ENCODE data around the gene DNAI1. TPM values are rescaled to one million over a fixed set of nuclear protein-coding genes. Genes with fewer than 3 reads are reported as not detected.

Gene DNAI1
- total and polyA plus RNA-seq, 10 of the 15 experiments (the other 5 are each of a cell fraction or from before 2014, with no cell fraction given), result not detected

DNA sequence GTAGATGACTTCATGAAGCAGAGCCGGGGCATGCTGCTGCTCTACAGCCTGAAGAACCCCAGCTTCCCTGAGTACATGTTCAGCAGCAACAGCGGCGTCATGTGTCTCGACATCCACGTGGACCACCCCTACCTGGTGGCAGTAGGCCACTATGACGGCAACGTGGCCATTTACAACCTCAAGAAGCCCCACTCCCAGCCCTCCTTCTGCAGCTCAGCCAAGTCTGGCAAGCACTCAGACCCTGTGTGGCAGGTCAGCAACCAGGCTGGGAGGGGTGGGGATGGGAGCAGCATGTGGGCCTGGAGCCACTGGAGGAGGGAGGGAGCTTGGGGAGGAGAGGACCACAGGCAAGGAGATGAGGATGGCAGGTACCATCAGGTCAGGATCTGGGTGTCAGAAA, 48.0 kb downstream of the DNAI1 start:
- Histone ChIP-seq H3K4me3 (no peak overlapping the region), H2AFZ (ENCODE audit: control insufficient read depth, low read depth, low read length) (no peak overlapping the region), H3K36me3 (ENCODE audit: control insufficient read depth in 2 of 2, insufficient read depth in 2 of 2, low read length in 1 of 2) (no peaks in the 10 kb centered on the region; a peak in 1 of 4 replicates), H4K20me1 (ENCODE audit: control insufficient read depth, insufficient read depth) (no peaks in the 10 kb centered on the region; the same call in 1 of the 2 replicates), H3K27ac (ENCODE audit: control insufficient read depth, insufficient read depth) (no peak overlapping the region), H3K9me3 (replicated peaks; ENCODE audit: control insufficient read depth, insufficient read depth, low read length) (no peaks in the 10 kb centered on the region), H3K27me3 (replicated peaks in 1 of 2; ENCODE audit: control insufficient read depth in 2 of 2, insufficient read depth in 2 of 2, low read length in 1 of 2) (peaks cover 2 to 10% of the 10 kb centered on the region in 2 experiments; a peak in 3 of 4 replicates), H3K9ac (ENCODE audit: control insufficient read depth, insufficient read depth, low read length) (no peak overlapping the region), H3K79me2 (ENCODE audit: control insufficient read depth, insufficient read depth, low read length) (no peaks in the 10 kb centered on the region), H3K4me1 (ENCODE audit: control insufficient read depth, insufficient read depth, low read length) (no peaks in the 10 kb centered on the region), H3K4me2 (ENCODE audit: control insufficient read depth, insufficient read depth) (no peak overlapping the region)
- in situ Hi-C loops (cut with MboI), result no loop called here
- POLR2A ChIA-PET, result interaction anchor here (0.9 kb wide), 1 partner anchor 10 kb away, joined by 3 read pairs; no protein-coding TSS in a partner anchor
- RAD21 ChIA-PET (ENCODE audit: unreplicated experiment), result interaction anchor here (1.0 kb wide), 1 partner anchor 103 kb away, joined by 3 read pairs; no protein-coding TSS in a partner anchor
- ATAC-seq (no peak), FAIRE-seq (no peak), DNase-seq (ENCODE audit: low read depth, low spot score) (no peak)
- CTCF ChIA-PET, result interaction anchor here (0.5 to 1.5 kb wide), 2 partner anchors 9 to 365 kb away, joined by 4 to 6 read pairs; no protein-coding TSS in a partner anchor
- 20% methylated on average over 7 of the region's 7 CpGs for WGBS (ENCODE audit: insufficient coverage, insufficient replicate concordance, low lambda C conversion rate, missing lambda C conversion rate)
- no peak for TF ChIP-seq ATF2 (IDR thresholded peaks at IDR 0.05; ENCODE audit: low read length)
- no peak for TF ChIP-seq NR2C2 (IDR thresholded peaks at IDR 0.05; ENCODE audit: borderline replicate concordance, control insufficient read depth, insufficient read length, low read depth)
- TF ChIP-seq, protein P1, sequence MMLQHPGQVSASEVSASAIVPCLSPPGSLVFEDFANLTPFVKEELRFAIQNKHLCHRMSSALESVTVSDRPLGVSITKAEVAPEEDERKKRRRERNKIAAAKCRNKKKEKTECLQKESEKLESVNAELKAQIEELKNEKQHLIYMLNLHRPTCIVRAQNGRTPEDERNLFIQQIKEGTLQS (IDR thresholded peaks at IDR 0.05; ENCODE audit: borderline replicate concordance, extremely low read depth, low read depth, low read length), result no peak
- TF ChIP-seq NFXL1 (IDR thresholded peaks at IDR 0.05; ENCODE audit: borderline replicate concordance), result no peak
- BruUV-seq (replicated peaks), result no TSS peak
- SMC1A ChIA-PET (ENCODE audit: uncharacterized antibody, unreplicated experiment), result interaction anchor here (0.5 to 1.7 kb wide), 3 partner anchors 10 to 430 kb away, joined by 3 to 5 read pairs (median 3); no protein-coding TSS in a partner anchor
- intact Hi-C loops (cut with micrococcal nuclease; ENCODE audit: unreplicated experiment), result no loop called here

Measured in GM12878 (cell line).